ENCODE measurements around the gene MMAB. TPM values are rescaled to one million over a fixed set of nuclear protein-coding genes. Genes with fewer than 3 reads are reported as not detected.
A peak's percentile ranks its signal among the peaks of the same experiment; 100 is the strongest.

MMAB gene
- total RNA-seq, 4 donors from 2014 or later, result 45.2 to 59.5 (median 52.3) TPM

- peaks cover 7 to 83% (median 21%) of the 10 kb centered on the region in 3 donors for H3K36me3 ChIP-seq
These were observed 5.1 kb upstream of the MMAB start for GRCh38 chr12:109578330-109578927.

DNA sequence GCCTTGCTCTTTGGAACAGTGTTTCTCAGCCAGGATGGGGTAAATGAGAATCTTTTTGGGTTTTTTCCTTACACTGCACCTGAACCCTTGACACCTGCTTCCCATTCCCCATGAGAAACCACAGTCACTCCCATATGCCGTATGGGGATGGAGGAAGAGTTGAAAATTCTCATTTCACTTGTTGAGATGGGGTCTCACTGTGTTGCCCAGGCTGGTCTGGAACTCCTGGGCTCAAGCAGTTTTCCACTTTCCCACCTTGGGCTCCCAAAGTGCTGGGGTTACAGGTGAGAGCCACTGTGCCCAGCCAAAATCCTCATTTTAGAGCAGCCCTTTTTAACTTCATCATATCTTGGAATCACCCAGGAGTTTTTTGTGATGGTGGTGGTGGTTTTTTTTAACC is 4.0 kb upstream of the MMAB start:
- Histone ChIP-seq H3K27ac (no peak overlapping the region), H3K36me3 (peaks cover 7 to 76% (median 21%) of the 10 kb centered on the region in 3 donors), H3K27me3 (no peaks in the 10 kb centered on the region), H3K4me1 (peaks cover 5 to 49% (median 5%) of the 10 kb centered on the region in 3 donors), H3K9me3 (no peaks in the 10 kb centered on the region), H3K4me3 (no peak overlapping the region)
- TF ChIP-seq POLR2A (IDR thresholded peaks at IDR 0.05), result no peak
- TF ChIP-seq, protein P1, sequence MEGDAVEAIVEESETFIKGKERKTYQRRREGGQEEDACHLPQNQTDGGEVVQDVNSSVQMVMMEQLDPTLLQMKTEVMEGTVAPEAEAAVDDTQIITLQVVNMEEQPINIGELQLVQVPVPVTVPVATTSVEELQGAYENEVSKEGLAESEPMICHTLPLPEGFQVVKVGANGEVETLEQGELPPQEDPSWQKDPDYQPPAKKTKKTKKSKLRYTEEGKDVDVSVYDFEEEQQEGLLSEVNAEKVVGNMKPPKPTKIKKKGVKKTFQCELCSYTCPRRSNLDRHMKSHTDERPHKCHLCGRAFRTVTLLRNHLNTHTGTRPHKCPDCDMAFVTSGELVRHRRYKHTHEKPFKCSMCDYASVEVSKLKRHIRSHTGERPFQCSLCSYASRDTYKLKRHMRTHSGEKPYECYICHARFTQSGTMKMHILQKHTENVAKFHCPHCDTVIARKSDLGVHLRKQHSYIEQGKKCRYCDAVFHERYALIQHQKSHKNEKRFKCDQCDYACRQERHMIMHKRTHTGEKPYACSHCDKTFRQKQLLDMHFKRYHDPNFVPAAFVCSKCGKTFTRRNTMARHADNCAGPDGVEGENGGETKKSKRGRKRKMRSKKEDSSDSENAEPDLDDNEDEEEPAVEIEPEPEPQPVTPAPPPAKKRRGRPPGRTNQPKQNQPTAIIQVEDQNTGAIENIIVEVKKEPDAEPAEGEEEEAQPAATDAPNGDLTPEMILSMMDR (IDR thresholded peaks at IDR 0.05), result no peak
- intact Hi-C loops (cut with DNase I), result no loop called here
- DNase-seq, result no peak
- 88 to 100% methylated on average over 1 of the region's 1 CpG for WGBS, 2 donors

More at GRCh38 chr12:109578330-109578927, 5.1 kb upstream of the MMAB start:
- no peak overlapping the region for H3K4me3 ChIP-seq
- intact Hi-C loops (cut with DNase I), result no loop called here
- no peak for DNase-seq
- 88 to 94% methylated on average over 8 of the region's 8 CpGs for WGBS, 2 donors
- TF ChIP-seq, protein P1 (IDR thresholded peaks at IDR 0.05), result no peak
- TF ChIP-seq POLR2A (IDR thresholded peaks at IDR 0.05), result no peak
- H3K9me3 ChIP-seq, result no peaks in the 10 kb centered on the region
- no peak overlapping the region for H3K27ac ChIP-seq
- peaks cover 0 to 49% (median 5%) of the 10 kb centered on the region in 3 donors for H3K4me1 ChIP-seq
- no peaks in the 10 kb centered on the region for H3K27me3 ChIP-seq

GRCh38 chr12:109575683-109576082 is 2.4 kb upstream of the MMAB start:
- Histone ChIP-seq H3K4me3 (no peak overlapping the region), H3K4me1 (peaks cover 5 to 40% (median 6%) of the 10 kb centered on the region in 3 donors), H3K36me3 (peaks cover 7 to 71% (median 18%) of the 10 kb centered on the region in 3 donors), H3K27ac (no peak overlapping the region), H3K9me3 (no peaks in the 10 kb centered on the region), H3K27me3 (no peaks in the 10 kb centered on the region)
- WGBS, 2 donors, result 79 to 93% methylated on average over 2 to 3 of the region's 3 CpGs
- intact Hi-C loops (cut with DNase I), result no loop called here
- no peak for DNase-seq
- TF ChIP-seq, protein P1 (IDR thresholded peaks at IDR 0.05), result no peak
- TF ChIP-seq POLR2A (IDR thresholded peaks at IDR 0.05), result no peak

DNA sequence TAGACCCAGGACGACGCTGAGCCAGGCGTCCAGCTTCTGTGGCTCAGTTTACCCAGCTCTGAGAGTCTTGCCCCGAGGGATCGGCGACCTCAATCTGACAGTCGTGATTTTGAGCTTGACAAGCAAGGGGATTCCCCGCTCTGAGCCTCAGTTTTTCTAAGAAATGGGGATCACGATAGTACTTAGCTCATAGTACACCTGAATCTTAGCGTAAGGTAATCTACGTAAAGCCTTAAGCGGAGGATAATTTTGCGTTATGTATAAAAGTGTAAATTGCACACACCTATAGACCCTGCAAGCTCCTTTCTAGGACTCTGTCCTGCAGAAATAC is 575 bp upstream of the MMAB start:
- H3K27ac ChIP-seq, result peak overlapping the region; percentile 86 to 96 (median 90)
- no peak for DNase-seq
- TF ChIP-seq, protein P1 (IDR thresholded peaks at IDR 0.05), result no peak
- TF ChIP-seq POLR2A (IDR thresholded peaks at IDR 0.05), result no peak
- intact Hi-C loops (cut with DNase I), result no loop called here
- WGBS, 2 donors, result 0% methylated on average over 5 to 11 of the region's 13 CpGs
- H3K9me3 ChIP-seq, result no peaks in the 10 kb centered on the region
- H3K27me3 ChIP-seq, result no peaks in the 10 kb centered on the region
- peaks cover 5 to 40% (median 6%) of the 10 kb centered on the region in 3 donors for H3K4me1 ChIP-seq
- H3K36me3 ChIP-seq, result peaks cover 4 to 71% (median 6%) of the 10 kb centered on the region in 3 donors
- H3K4me3 ChIP-seq, result peak overlapping the region; percentile 74 to 91 (median 82)

DNA sequence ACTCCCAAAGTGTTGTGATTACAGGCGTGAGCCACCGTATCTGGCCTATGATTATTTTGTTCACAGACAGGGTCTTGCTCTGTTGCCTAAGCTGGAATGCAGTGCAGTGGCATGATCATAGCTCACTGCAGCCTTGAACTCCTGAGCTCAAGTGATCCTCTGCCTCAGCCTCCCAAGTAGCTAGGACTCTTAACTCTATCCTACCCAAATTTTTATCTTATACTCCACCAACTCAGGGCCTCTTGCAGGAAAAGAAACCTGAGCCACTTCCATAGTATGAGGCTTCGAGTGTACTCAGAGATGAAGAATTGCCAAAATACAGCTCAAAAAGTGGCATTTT is 828 bp downstream of the MMAB start:
- H3K27me3 ChIP-seq, result no peaks in the 10 kb centered on the region
- H3K27ac ChIP-seq, result peak overlapping the region in 3 of 4 donors; percentile 86 to 96 (median 88)
- peak overlapping the region; percentile 74 to 91 (median 82) for H3K4me3 ChIP-seq
- H3K36me3 ChIP-seq, result peaks cover 0 to 71% (median 4%) of the 10 kb centered on the region in 3 donors
- WGBS, 2 donors, result 42 to 81% methylated on average over 1 to 3 of the region's 3 CpGs
- intact Hi-C loops (cut with DNase I), result no loop called here
- H3K4me1 ChIP-seq, result peaks cover 5 to 40% (median 6%) of the 10 kb centered on the region in 3 donors
- TF ChIP-seq, protein P1 (IDR thresholded peaks at IDR 0.05), result no peak
- TF ChIP-seq POLR2A (IDR thresholded peaks at IDR 0.05), result no peak
- DNase-seq, result no peak
- no peaks in the 10 kb centered on the region for H3K9me3 ChIP-seq
